GM23338 (cell line): ENCODE results near the gene OR9A2.

Source experiments
- CREB1 ChIP-seq: fragments of 250-450 bp; sonication (Bioruptor Pico); IDR thresholded peaks from 2 replicates; pipeline ENCODE4 v1.5.0; 2020; ENCODE audit warnings: low read depth, mild to moderate bottlenecking, moderate library complexity
- CTCF ChIP-seq, 2 experiments: fragments of 200-600 bp in 1 of 2; sonication (generic) in 1 of 2; conservative IDR thresholded peaks; 2 replicates each; pipeline versions ENCODE4 v1.5.1 to v1.6.1; 2016 to 2017; ENCODE audit warnings: antibody characterized with exemption in 2 of 2, low read depth in 2 of 2, mild to moderate bottlenecking in 2 of 2, moderate library complexity in 1 of 2
- EZH2 ChIP-seq: fragments of 200-600 bp; sonication (generic); IDR thresholded peaks from one replicate; pipeline ENCODE4 v1.8.0; 2017; ENCODE audit warnings: antibody characterized with exemption, mild to moderate bottlenecking, low read depth; ENCODE audit not compliant: unreplicated experiment
- EZH2phosphoT487 ChIP-seq: fragments of 200-600 bp; sonication (generic); IDR thresholded peaks from one replicate; pipeline ENCODE4 v1.8.1; 2018; ENCODE audit warnings: antibody characterized with exemption; ENCODE audit not compliant: unreplicated experiment
- POLR2AphosphoS5 ChIP-seq: IDR thresholded peaks from 2 replicates; pipeline ENCODE4 v1.6.1; 2016; ENCODE audit warnings: antibody characterized with exemption, low read depth

GRCh38 chr7:143047326-143047725, 20.4 kb upstream of the OR9A2 start:
- TF ChIP-seq CTCF (conservative IDR thresholded peaks at IDR 0.05; ENCODE audit: low read depth in 2 of 2) (no peak), POLR2AphosphoS5 (no peak), EZH2phosphoT487 (no peak), CREB1 (CRISPR knock-in tag) (no peak), EZH2 (no peak)
